H1 (cell line): ENCODE measurements around the gene TMEM200B.

Experiments used
- BRCA1 ChIP-seq: IDR thresholded peaks from 2 replicates; pipeline ENCODE4 v1.6.1; 2012; ENCODE audit warnings: low read depth, low read length, improper control_type of control experiment
- CBX5 ChIP-seq: fragments of 300-800, 300-1000 bp; sonication (generic); IDR thresholded peaks from 2 replicates; pipeline ENCODE4 v1.7.1; 2016; ENCODE audit warnings: antibody characterized with exemption, low read length, low read depth
- HDAC2 ChIP-seq, 2 experiments: fragments of 300-600 bp in 1 of 2; sonication (generic) in 1 of 2; IDR thresholded peaks; 2 replicates each; pipeline ENCODE4 v1.6.1; 2011 to 2012; ENCODE audit warnings: low read depth in 2 of 2, low read length in 2 of 2, mild to moderate bottlenecking in 2 of 2, moderate library complexity in 2 of 2, borderline replicate concordance in 1 of 2, inconsistent platforms in 1 of 2
- POLR2AphosphoS5 ChIP-seq: IDR thresholded peaks from 2 replicates; pipeline ENCODE4 v1.6.1; 2011; ENCODE audit warnings: low read depth, low read length
- SIX5 ChIP-seq: IDR thresholded peaks from 2 replicates; pipeline ENCODE4 v1.6.1; 2011; ENCODE audit warnings: mild to moderate bottlenecking, low read depth, low read length
- SP1 ChIP-seq: IDR thresholded peaks from 2 replicates; pipeline ENCODE4 v1.6.1; 2011; ENCODE audit warnings: low read depth, low read length
- TAF1 ChIP-seq: IDR thresholded peaks from 2 replicates; pipeline ENCODE4 v1.6.1; 2011; ENCODE audit warnings: mild to moderate bottlenecking, low read depth, low read length
- YY1 ChIP-seq: IDR thresholded peaks from 2 replicates; pipeline ENCODE4 v1.6.1; 2011; ENCODE audit warnings: low read depth, mild to moderate bottlenecking, low read length
- TF ChIP-seq, protein P1 (sequence below), 3 experiments: IDR thresholded peaks; 1 replicate in 2 of 3; 2 replicates in 1 of 3; pipeline versions ENCODE4 v1.5.1 to v1.6.1; 2011; ENCODE audit warnings: low read length in 3 of 3, mild to moderate bottlenecking in 3 of 3, inconsistent platforms in 2 of 3, low read depth in 1 of 3, moderate library complexity in 1 of 3; ENCODE audit not compliant: insufficient read depth in 1 of 3; ENCODE audit errors: control extremely low read depth in 1 of 3
- TF ChIP-seq, protein P2 (sequence below): IDR thresholded peaks from 2 replicates; pipeline ENCODE4 v1.6.1; 2012; ENCODE audit warnings: low read length, inconsistent platforms

DNA sequence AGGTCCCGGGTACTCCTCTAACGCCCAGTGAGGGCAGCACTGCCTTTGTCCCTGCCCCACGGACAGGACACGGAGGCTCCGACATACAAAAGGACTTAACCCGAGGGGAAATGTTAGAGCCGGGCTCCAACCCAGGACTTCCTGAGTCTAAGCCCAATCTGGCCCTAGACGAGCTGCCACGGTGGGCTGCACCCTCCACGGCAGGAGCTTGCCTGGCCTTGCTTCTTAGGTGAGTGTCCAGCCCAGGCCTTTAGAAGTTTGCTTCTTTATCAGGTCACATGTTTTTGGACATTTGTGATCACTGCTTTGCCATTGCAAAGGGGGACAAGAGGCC is 11.0 kb upstream of the TMEM200B start:
- TF ChIP-seq POLR2AphosphoS5 (no peak), CBX5 (no peak), BRCA1 (no peak), YY1 (no peak), SP1 (no peak), TAF1 (no peak), SIX5 (no peak), HDAC2 (IDR thresholded peaks at IDR 0.05; ENCODE audit: borderline replicate concordance in 1 of 2, low read depth in 2 of 2, low read length in 2 of 2) (no peak)
- TF ChIP-seq, protein P1, sequence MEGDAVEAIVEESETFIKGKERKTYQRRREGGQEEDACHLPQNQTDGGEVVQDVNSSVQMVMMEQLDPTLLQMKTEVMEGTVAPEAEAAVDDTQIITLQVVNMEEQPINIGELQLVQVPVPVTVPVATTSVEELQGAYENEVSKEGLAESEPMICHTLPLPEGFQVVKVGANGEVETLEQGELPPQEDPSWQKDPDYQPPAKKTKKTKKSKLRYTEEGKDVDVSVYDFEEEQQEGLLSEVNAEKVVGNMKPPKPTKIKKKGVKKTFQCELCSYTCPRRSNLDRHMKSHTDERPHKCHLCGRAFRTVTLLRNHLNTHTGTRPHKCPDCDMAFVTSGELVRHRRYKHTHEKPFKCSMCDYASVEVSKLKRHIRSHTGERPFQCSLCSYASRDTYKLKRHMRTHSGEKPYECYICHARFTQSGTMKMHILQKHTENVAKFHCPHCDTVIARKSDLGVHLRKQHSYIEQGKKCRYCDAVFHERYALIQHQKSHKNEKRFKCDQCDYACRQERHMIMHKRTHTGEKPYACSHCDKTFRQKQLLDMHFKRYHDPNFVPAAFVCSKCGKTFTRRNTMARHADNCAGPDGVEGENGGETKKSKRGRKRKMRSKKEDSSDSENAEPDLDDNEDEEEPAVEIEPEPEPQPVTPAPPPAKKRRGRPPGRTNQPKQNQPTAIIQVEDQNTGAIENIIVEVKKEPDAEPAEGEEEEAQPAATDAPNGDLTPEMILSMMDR (IDR thresholded peaks at IDR 0.05; ENCODE audit: control extremely low read depth in 1 of 3, insufficient read depth in 1 of 3, low read depth in 1 of 3, low read length in 3 of 3), result no peak
- TF ChIP-seq, protein P2, sequence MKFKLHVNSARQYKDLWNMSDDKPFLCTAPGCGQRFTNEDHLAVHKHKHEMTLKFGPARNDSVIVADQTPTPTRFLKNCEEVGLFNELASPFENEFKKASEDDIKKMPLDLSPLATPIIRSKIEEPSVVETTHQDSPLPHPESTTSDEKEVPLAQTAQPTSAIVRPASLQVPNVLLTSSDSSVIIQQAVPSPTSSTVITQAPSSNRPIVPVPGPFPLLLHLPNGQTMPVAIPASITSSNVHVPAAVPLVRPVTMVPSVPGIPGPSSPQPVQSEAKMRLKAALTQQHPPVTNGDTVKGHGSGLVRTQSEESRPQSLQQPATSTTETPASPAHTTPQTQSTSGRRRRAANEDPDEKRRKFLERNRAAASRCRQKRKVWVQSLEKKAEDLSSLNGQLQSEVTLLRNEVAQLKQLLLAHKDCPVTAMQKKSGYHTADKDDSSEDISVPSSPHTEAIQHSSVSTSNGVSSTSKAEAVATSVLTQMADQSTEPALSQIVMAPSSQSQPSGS, result no peak
